Endothelial cell of umbilical vein (primary cell): ENCODE measurements around the gene ZNFX1. TPM values are rescaled to one million over a fixed set of nuclear protein-coding genes. Genes with fewer than 3 reads are reported as not detected.

Experiments
- BruUV-seq: library from RNA; stranded (reverse); fragments of 400-500 nt; replicated peaks from 2 replicates; lab custom pipeline; 2021; lab: Mats Ljungman, UMichigan
- CTCF ChIA-PET: fragments of 300-600, 350-600 bp; sonication (Branson Sonifier 250); formaldehyde crosslinking; loops from one replicate; lab custom pipeline; 2021; ENCODE audit warnings: antibody characterized with exemption, inconsistent platforms; lab: Charles Lee
- POLR2A ChIA-PET: fragments of 300-600, 350-600 bp; sonication (Branson Sonifier 250); formaldehyde crosslinking; loops from one replicate; lab custom pipeline; 2021; ENCODE audit warnings: antibody characterized with exemption, inconsistent platforms; lab: Charles Lee
- DNase-seq: peaks from one replicate; pipeline ENCODE4 v3.0.0-alpha.2; 2011; ENCODE audit warnings: low read depth, low spot score
- FAIRE-seq: peaks from 2 replicates; lab custom pipeline; 2011; peaks lifted over from hg19 to GRCh38; lab: Jason Lieb, UNC
- H2AFZ ChIP-seq: 2 replicates; pipeline ENCODE4 v1.6.0; 2012; ENCODE audit warnings: low read depth, low read length, control low read depth, inconsistent platforms
- H3K27ac ChIP-seq: 2 replicates; pipeline ENCODE4 v1.5.1; 2011; ENCODE audit warnings: low read depth, mild to moderate bottlenecking, control low read depth, low read length, moderate library complexity; ENCODE audit not compliant: insufficient read depth
- H3K27me3 ChIP-seq, 2 experiments: 2 replicates each; pipeline versions ENCODE4 v1.6.0 to v1.6.1; 2011; ENCODE audit warnings: low read length in 2 of 2, mixed read lengths in 1 of 2; ENCODE audit not compliant: control insufficient read depth in 2 of 2, insufficient read depth in 2 of 2
- H3K36me3 ChIP-seq, 2 experiments: 2 replicates in 1 of 2; 3 replicates in 1 of 2; pipeline ENCODE4 v1.5.1; 2011; ENCODE audit warnings: low read length in 2 of 2, mild to moderate bottlenecking in 1 of 2, moderate library complexity in 1 of 2; ENCODE audit not compliant: control insufficient read depth in 2 of 2, insufficient read depth in 2 of 2; ENCODE audit errors: extremely low read depth in 1 of 2
- H3K4me1 ChIP-seq: 3 replicates; pipeline ENCODE4 v1.5.1; 2011; ENCODE audit warnings: mild to moderate bottlenecking, low read length; ENCODE audit not compliant: control insufficient read depth, insufficient read depth; ENCODE audit errors: extremely low read depth
- H3K4me2 ChIP-seq: 2 replicates; pipeline ENCODE4 v1.6.1; 2011; ENCODE audit warnings: low read length, control low read depth, mixed read lengths; ENCODE audit not compliant: insufficient read depth
- H3K4me3 ChIP-seq, 3 experiments: fragments of 200-600 bp in 1 of 3; sonication (generic), shearing (Covaris generic) in 1 of 3; replicated peaks in 1 of 3; 2 replicates each; pipeline ENCODE4 v1.5.1; 2011 to 2016; ENCODE audit warnings: control low read depth in 3 of 3, low read length in 3 of 3, mild to moderate bottlenecking in 2 of 3, inconsistent platforms in 1 of 3, low read depth in 1 of 3, moderate library complexity in 1 of 3; ENCODE audit not compliant: insufficient read depth in 1 of 3
- H3K79me2 ChIP-seq: 2 replicates; pipeline ENCODE4 v1.6.0; 2012; ENCODE audit warnings: low read length, inconsistent platforms; ENCODE audit not compliant: control insufficient read depth, insufficient read depth
- H3K9ac ChIP-seq: replicated peaks from 2 replicates; pipeline ENCODE3; 2011; ENCODE audit warnings: low read length, control low read depth; ENCODE audit not compliant: insufficient read depth; ENCODE audit errors: extremely low read depth
- H3K9me1 ChIP-seq: replicated peaks from 3 replicates; pipeline ENCODE4 v1.6.0; 2011; ENCODE audit warnings: mild to moderate bottlenecking, low read length; ENCODE audit not compliant: control insufficient read depth, insufficient read depth; ENCODE audit errors: extremely low read depth
- H3K9me3 ChIP-seq: replicated peaks from 2 replicates; pipeline ENCODE4 v1.5.1; 2012; ENCODE audit warnings: low read length, inconsistent platforms; ENCODE audit not compliant: control insufficient read depth, insufficient read depth
- H4K20me1 ChIP-seq: replicated peaks from 2 replicates; pipeline ENCODE3; 2011; ENCODE audit warnings: mild to moderate bottlenecking, low read length; ENCODE audit not compliant: control insufficient read depth, insufficient read depth; ENCODE audit errors: extremely low read depth
- EZH2 ChIP-seq: IDR thresholded peaks from 2 replicates; pipeline ENCODE4 v1.6.1; 2012; ENCODE audit warnings: borderline replicate concordance, low read depth, mild to moderate bottlenecking, moderate library complexity, low read length, inconsistent platforms; ENCODE audit not compliant: severe bottlenecking
- FOS ChIP-seq: IDR thresholded peaks from 2 replicates; pipeline ENCODE4 v1.6.1; 2011; ENCODE audit warnings: mild to moderate bottlenecking, low read length, moderate library complexity, borderline replicate concordance; ENCODE audit not compliant: insufficient read depth
- GATA2 ChIP-seq: IDR thresholded peaks from 2 replicates; pipeline ENCODE4 v1.7.0; 2011; ENCODE audit warnings: low read depth, mild to moderate bottlenecking, moderate library complexity, mixed read lengths, low read length; ENCODE audit not compliant: insufficient read length, insufficient read depth
- JUN ChIP-seq: IDR thresholded peaks from 2 replicates; pipeline ENCODE4 v1.6.1; 2011; ENCODE audit warnings: borderline replicate concordance, low read depth; ENCODE audit not compliant: insufficient read length, insufficient read depth
- MAX ChIP-seq: IDR thresholded peaks from 2 replicates; pipeline ENCODE4 v1.6.1; 2011; ENCODE audit not compliant: insufficient read depth, insufficient read length
- MYC ChIP-seq: IDR thresholded peaks from one replicate; pipeline ENCODE4 v1.6.1; 2011; ENCODE audit warnings: mild to moderate bottlenecking, low read depth, low read length
- POLR2A ChIP-seq: IDR thresholded peaks from 2 replicates; pipeline ENCODE4 v1.6.1; 2012; ENCODE audit warnings: low read depth, mild to moderate bottlenecking, control low read depth, low read length
- POLR2AphosphoS5 ChIP-seq: IDR thresholded peaks from 2 replicates; pipeline ENCODE4 v1.6.1; 2012; ENCODE audit warnings: low read depth, mild to moderate bottlenecking, control low read depth, low read length, moderate library complexity; ENCODE audit not compliant: insufficient read depth
- dilution Hi-C: fragments of 300-500 bp; cut with MboI; formaldehyde crosslinking; loops from one replicate; pipeline ENCODE4 v1.15.0; 2019; ENCODE audit warnings: low sequenced_read_pairs; ENCODE audit not compliant: extremely low pct_ligation_motif_present
- intact Hi-C: fragments of 100-400 bp; cut with micrococcal nuclease; formaldehyde crosslinking; loops from one replicate; pipeline ENCODE4 v1.10.0; 2022
- polyA plus RNA-seq, 4 experiments: library from polyadenylated mRNA; depleted of rRNA in 3 of 4; stranded (reverse) in 3 of 4; unstranded in 1 of 4; fragments of >200 nt; gene quantifications; 2 replicates each; pipeline versions ENCODE4 v1.2.1 to v1.2.3, GENCODE V29; 2011 to 2012; ENCODE audit warnings: missing spikeins in 1 of 4
- total RNA-seq: library from RNA; stranded (reverse); gene quantifications from 2 replicates; pipeline ENCODE4 v1.2.3, GENCODE V29; 2021
- TF ChIP-seq, protein P1 (sequence below), 2 donors: IDR thresholded peaks; 1 replicate in 1 of 2; 2 replicates in 1 of 2; pipeline ENCODE4 v1.5.1; 2011; ENCODE audit warnings: low read length in 2 of 2, mild to moderate bottlenecking in 2 of 2, moderate library complexity in 2 of 2, control low read depth in 1 of 2, inconsistent platforms in 1 of 2, low read depth in 1 of 2; ENCODE audit not compliant: insufficient read depth in 1 of 2; ENCODE audit errors: extremely low read depth in 1 of 2

Gene ZNFX1
- total and polyA plus RNA-seq, 2 donors (not counting 3 experiments of a cell fraction or from before 2014, with no cell fraction given), result 8.3 to 27.9 TPM

DNA sequence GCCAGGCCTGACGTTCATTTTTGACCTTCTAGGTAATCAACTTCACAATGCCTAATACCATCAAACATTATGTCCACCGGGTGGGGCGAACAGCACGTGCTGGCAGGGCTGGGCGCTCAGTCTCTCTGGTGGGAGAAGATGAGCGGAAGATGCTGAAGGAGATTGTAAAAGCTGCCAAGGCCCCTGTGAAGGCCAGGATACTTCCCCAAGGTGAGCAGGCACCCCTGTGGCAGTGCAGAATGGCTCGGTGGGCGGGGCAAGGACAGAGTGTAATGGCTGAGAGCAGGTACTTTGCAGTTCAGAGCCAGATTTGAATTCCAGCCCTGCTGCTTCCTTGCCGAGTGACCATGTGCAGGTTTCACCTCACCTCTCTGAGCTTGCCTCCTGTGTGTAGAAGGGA is 41.6 kb downstream of the ZNFX1 start:
- H3K4me3 ChIP-seq, result no peak overlapping the region
- no peak overlapping the region for H3K4me2 ChIP-seq
- no peaks in the 10 kb centered on the region for H3K79me2 ChIP-seq
- no peaks in the 10 kb centered on the region for H3K9me1 ChIP-seq
- no peak for FAIRE-seq
- H3K9ac ChIP-seq, result no peak overlapping the region
- no peaks in the 10 kb centered on the region for H3K27me3 ChIP-seq
- H4K20me1 ChIP-seq, result no peaks in the 10 kb centered on the region
- H3K36me3 ChIP-seq, result peaks cover 25 to 38% of the 10 kb centered on the region in 2 experiments
- H2AFZ ChIP-seq, result no peak overlapping the region
- no peaks in the 10 kb centered on the region for H3K4me1 ChIP-seq
- dilution Hi-C loops, result no loop called here
- ChIA-PET POLR2A (interaction anchor here (1.1 kb wide), 1 partner anchor 10 kb away, joined by 3 read pairs; no protein-coding TSS in a partner anchor), CTCF (interaction anchor here (2.1 to 2.8 kb wide), 2 partner anchors 10 to 19 kb away, joined by 11 to 27 read pairs; no protein-coding TSS in a partner anchor)
- no peak for DNase-seq
- no peak overlapping the region for H3K27ac ChIP-seq
- no peaks in the 10 kb centered on the region for H3K9me3 ChIP-seq
- TF ChIP-seq POLR2A, result no peak
- no peak for TF ChIP-seq FOS
- TF ChIP-seq MAX, result no peak
- TF ChIP-seq POLR2AphosphoS5, result no peak
- no peak for TF ChIP-seq GATA2
- TF ChIP-seq MYC, result no peak
- TF ChIP-seq JUN, result no peak
- TF ChIP-seq, protein P1, sequence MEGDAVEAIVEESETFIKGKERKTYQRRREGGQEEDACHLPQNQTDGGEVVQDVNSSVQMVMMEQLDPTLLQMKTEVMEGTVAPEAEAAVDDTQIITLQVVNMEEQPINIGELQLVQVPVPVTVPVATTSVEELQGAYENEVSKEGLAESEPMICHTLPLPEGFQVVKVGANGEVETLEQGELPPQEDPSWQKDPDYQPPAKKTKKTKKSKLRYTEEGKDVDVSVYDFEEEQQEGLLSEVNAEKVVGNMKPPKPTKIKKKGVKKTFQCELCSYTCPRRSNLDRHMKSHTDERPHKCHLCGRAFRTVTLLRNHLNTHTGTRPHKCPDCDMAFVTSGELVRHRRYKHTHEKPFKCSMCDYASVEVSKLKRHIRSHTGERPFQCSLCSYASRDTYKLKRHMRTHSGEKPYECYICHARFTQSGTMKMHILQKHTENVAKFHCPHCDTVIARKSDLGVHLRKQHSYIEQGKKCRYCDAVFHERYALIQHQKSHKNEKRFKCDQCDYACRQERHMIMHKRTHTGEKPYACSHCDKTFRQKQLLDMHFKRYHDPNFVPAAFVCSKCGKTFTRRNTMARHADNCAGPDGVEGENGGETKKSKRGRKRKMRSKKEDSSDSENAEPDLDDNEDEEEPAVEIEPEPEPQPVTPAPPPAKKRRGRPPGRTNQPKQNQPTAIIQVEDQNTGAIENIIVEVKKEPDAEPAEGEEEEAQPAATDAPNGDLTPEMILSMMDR (IDR thresholded peaks at IDR 0.05; ENCODE audit: extremely low read depth in 1 of 2, insufficient read depth in 1 of 2, low read depth in 1 of 2, low read length in 2 of 2), result no peak
- TF ChIP-seq EZH2, result no peak
- BruUV-seq, result no TSS peak
- intact Hi-C loops, result no loop called here
